HG03575 (cell line): ENCODE measurements around the gene RASGRP4.
"Not testable (repeated sequence)": the region's sequence is repeated elsewhere in the genome, so short reads cannot be mapped to it uniquely, and the experiment has no call there.

Source experiments
- ATAC-seq: cut with Tn5 transposase; IDR thresholded peaks from one replicate; pipeline ENCODE4 v1.9.1; 2021; ENCODE audit not compliant: unreplicated experiment, insufficient number of reproducible peaks, low FRiP score; ENCODE audit errors: extremely low read depth

Gene RASGRP4

DNA sequence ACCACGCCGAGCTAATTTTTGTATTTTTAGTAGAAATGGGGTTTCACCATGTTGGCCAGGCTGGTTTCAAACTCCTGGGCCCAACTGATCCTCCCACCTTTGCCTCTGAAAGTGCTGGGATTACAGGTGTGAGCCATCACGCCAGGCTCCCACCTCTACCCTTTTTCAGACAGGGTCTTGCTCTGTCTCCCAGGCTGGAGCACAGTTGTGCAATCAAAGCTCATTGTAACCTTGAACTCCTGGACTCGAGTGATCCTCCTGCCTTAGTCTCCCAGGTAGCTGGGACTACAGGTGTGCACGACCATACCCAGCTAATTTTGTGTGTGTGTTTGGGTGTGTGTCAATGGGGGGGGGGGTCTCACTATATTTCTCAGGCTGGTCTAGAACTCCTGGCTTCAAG, 1.7 kb downstream of the RASGRP4 start:
- ATAC-seq = no peak

- ATAC-seq = no peak
Observed at GRCh38 chr19:38422438-38422837, 3.6 kb downstream of the RASGRP4 start.

GRCh38 chr19:38421856-38422255, 4.2 kb downstream of the RASGRP4 start:
- no peak for ATAC-seq

- ATAC-seq = no peak
Observed at GRCh38 chr19:38420935-38421334, 5.1 kb downstream of the RASGRP4 start.

DNA sequence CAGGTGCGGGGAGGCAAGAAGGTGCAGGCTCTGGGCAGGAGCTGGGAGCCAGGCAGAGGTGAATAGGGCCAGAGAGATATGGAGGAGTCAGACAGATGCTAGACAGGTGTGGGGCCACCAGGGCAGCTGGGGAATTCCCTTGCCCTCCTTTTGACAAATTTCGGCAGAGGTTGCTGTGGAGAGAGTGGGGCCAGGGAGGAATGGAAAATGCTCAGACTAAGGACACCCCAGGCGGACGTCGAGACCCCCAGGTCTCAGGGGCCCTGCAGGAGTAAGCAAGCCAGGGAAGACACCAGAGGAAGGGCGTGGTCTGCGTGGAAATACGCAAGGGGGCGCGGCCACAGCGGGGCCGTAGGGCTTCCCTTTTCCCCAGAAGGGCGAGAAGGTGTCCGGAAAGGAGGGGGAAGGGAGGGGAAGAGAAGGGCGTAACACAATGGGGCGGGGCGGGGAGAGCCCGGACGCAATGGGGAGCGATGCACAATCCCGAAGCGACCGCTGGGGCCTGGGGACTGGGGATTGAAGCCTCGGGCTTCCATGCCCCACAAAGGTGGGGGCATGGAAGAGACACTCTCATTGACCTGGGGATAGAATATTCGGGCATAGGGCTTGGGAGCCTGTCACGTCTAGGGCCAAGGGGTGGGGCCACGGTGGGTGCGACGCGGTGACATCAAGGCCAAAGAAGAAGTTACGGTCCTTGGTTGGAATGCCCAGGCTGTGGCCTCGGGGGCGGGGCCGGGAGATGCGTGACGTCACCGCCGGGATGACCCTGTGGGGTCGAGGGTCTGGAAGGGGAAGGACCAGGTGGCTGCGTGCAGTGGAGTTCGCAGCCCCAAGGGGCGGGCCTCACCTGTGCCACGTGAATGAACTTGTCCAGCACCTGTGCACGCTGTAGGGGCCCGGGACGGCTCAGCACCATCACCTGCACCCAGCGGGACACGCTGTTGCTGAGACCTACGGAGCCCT, 8.2 kb downstream of the RASGRP4 start:
- no peak for ATAC-seq

- ATAC-seq = no peak
Observed at GRCh38 chr19:38417146-38417543, 8.9 kb downstream of the RASGRP4 start.

DNA sequence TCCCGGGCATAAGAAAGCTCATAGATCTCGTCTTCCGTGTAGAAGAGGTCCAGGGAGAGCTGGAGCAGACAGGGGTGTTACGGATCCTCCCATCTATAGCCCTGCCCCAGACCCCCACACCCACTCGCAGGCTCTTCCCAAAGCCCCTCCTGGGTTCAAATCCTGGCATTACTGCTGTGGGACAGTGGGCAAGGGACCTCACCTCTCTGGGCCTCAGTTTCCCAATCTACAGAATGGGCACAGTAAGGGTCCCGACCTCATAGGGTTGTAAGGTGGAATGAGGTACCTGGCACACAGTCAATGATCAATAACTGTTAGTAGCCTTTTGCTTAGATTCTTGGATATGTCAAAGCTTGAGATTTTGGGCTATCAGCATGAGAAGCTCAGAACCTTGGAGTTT, 12.6 kb downstream of the RASGRP4 start:
- no peak for ATAC-seq

- no peak for ATAC-seq
Observed at GRCh38 chr19:38412961-38413360, 13.1 kb downstream of the RASGRP4 start.

DNA sequence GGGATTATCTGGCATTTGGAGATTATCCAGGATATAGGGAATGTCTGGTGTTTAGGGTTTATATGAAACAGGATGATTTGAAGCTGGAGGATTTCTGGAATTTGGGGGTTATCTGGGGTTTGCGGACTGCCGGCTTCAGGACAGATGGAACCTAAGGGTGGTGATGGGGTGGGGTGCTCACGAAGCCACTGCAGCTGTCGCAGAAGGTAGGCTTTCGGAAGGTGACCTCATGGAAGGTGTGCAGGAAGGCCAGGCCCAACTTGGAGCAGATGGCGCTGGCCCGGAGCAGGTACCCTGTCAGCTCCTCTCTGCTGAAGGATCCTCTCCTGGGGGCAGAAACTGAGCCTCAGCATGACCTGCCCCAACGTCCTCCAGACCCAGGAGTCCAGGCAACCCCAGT, 13.5 kb downstream of the RASGRP4 start:
- no peak for ATAC-seq

DNA sequence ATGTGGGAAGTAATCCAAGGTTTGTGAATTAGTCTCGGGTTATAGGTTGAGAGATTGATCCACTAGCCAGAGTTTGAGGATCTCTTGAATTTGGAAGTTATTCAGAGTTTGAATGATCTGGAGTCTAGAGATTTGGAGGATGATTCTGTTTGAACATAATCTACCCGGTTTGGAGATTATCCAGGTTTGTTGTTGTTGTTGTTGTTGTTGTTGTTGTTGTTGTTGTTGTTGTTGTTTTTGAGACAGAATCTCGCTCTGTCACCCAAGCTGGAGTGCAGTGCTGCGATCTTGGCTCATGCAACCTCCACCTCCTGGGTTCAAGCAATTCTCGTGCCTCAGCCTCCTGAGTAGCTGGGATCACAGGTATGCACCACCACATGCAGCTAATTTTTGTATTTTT, 14.1 kb downstream of the RASGRP4 start:
- ATAC-seq = not testable (repeated sequence)

DNA sequence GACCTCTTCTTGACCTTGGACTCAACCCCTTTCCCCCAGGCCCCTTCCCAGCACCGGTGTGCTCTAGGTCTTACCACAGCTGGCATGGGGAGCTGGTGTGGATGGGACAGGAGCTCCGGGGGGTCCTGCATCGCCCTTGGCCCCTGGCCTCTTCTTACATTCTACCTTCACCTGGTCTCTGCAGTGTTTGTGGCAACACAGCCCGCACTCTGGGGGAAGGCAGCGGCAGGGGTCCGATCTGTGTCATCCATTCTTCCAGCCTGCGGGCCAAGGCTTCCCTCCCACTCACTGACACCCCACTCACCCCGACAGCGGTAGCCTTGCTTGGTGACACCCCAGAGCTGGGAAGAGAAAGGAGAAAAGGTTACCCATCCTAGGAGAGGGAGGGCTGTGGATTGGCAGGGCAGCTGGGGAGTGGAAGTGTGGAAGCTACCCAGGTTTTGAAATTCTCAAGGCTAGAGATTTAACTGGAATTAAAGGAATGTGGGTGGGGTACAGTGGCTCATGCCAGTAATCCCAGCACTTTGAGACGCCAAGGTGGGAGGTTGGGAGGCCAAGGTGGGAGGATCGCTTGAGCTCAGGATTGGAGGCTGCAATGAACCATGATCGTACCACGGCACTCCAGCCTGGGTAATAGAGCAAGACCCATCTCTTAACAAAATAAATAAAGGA, 14.8 kb downstream of the RASGRP4 start:
- no peak for ATAC-seq

DNA sequence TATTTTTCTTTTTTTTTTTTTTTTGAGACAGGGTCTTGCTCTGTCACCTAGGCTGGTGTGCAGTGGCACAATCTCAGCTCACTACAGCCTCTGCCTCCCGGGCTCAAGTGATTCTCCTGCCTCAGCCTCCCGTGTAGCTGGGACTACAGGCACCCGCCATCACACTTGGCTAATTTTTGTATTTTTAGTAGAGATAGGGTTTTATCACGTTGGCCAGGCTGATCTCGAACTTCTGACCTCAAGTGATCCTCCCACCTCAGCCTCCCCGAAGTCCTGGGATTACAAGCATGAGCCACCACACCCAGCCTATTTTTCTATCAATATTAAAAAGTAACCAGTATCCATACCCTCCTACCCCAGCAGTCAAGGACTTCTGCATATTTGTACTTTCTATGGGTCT, 15.6 kb downstream of the RASGRP4 start:
- not testable (repeated sequence) for ATAC-seq

DNA sequence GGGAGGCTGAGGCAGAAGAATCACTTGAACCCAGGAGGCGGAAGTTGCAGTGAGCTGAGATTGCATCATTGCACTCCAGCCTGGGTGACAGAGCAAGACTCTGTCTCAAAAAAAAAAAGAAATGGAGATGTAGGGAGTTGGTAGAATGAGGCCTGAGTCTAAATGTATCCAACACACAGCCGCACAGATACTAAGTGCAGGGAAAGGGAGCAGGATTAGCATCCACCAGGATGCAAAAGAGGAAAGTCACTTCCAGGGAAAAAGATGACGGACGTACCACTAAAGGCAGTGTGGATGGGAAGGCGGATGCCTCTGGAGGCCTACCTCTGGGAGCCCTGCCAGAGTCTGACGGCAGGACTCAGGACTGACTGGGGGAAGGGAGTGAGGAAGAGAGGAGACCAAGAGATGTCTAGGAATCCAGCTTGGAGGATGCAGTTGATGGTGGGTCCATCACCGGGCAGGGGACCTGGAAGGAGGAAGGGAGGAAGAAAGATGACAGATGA, 16.3 kb downstream of the RASGRP4 start:
- no peak for ATAC-seq

GRCh38 chr19:38405276-38405675, 20.7 kb downstream of the RASGRP4 start:
- ATAC-seq = no peak

- ATAC-seq = no peak
Observed at GRCh38 chr19:38404858-38405257, 21.2 kb downstream of the RASGRP4 start.

DNA sequence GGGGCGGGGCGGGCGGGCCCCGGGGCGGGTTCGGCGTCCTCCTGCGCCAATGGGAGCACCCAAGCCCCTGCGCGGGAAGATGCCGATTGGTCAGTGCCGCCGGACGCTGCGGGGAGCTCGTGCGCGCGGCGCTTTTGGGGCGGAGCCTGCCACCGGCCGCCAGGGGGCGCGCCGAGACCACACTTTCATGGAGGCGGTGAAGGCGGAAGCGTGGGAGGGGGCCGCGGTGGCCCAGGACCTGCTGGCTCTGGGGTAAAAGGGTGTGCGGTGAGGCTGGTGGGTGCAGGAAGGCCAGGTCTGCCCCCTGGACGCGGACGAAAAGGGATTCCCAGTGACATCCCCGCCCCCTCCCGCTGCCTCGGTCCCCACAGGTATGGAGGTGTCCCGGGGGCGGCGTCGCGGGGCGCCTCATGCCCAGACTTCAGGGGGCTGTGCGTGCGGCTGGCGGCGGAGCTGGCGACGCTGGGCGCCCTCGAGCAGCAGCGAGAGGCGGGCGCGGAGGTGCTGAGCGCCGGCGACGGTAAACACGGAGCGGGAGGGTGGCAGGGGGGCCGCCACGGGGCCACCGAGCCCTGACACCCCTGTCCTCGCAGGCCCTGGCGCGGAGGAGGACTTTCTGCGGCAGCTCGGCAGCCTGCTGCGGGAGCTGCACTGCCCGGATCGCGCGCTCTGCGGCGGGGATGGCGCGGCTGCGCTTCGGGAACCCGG, 22.9 kb downstream of the RASGRP4 start, which contains the start of gene FAM98C:
Gene FAM98C, plus strand, starts transcription at position 127 of the 708 bp plus-strand sequence. Its CDS starts 61 bp downstream, at position 188.
- peak; percentile 35 for ATAC-seq

- ATAC-seq = no peak
Observed at GRCh38 chr19:38402623-38402966, 23.4 kb downstream of the RASGRP4 start.

DNA sequence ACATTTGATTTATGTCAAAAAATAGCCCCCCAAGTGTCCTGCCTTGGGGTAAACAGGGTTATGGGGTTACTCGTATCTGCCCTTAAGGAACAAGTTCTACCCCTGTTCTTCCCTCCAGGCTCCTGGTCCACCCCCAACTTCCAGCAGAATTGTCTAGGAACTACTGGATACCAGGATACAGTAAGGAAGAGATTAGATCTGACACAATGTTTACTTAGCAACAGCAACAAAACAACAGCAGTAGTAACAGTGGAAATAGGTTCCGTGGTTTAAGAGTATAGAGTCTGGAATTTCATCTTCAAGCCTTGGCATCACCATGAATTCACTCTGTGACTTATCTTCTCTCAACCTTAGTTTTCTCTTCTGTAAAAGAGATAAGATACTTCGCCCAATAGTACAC, 24.9 kb downstream of the RASGRP4 start:
- no peak for ATAC-seq

DNA sequence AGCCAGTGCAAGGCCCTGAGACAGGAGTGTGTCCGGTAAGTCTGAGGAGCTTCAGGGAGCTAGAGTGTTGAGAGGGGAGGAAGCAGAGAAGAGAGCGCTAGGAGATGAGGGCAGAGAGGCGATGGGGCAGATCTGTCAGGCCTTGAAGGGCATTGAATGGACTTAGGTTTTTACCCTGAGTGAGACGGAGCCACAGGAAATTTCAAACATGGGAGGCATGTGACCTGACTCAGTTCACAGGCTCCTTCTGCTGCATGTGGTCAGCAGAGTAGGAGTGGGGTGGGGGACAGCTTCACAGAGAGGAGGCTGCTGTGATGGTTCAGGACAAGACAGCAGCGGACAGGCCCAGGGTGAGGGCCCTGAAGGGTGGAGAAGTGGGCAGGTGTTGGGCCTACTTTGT, 25.7 kb downstream of the RASGRP4 start:
- ATAC-seq = no peak
